HG03039 (cell line): ENCODE results near the gene CCDC158.
"Not testable (repeated sequence)": the region's sequence is repeated elsewhere in the genome, so short reads cannot be mapped to it uniquely, and the experiment has no call there.

Source experiments
- ATAC-seq: cut with Tn5 transposase; IDR thresholded peaks from one replicate; pipeline ENCODE4 v1.9.1; 2021; ENCODE audit warnings: mild to moderate bottlenecking, moderate library complexity; ENCODE audit not compliant: unreplicated experiment

The CCDC158 gene

GRCh38 chr4:76282941-76283689, 137.8 kb downstream of the CCDC158 start:
- ATAC-seq: no peak

GRCh38 chr4:76281594-76281993, 139.3 kb downstream of the CCDC158 start:
- not testable (repeated sequence) for ATAC-seq

- no peak for ATAC-seq
Measured at GRCh38 chr4:76280488-76281441, 140.2 kb downstream of the CCDC158 start.

- ATAC-seq: no peak
Measured at GRCh38 chr4:76279462-76279861, 141.5 kb downstream of the CCDC158 start.

- ATAC-seq: no peak
Measured at GRCh38 chr4:76278583-76278982, 142.4 kb downstream of the CCDC158 start.

GRCh38 chr4:76277667-76278066, 143.3 kb downstream of the CCDC158 start:
- no peak for ATAC-seq

- ATAC-seq: no peak
Measured at GRCh38 chr4:76276813-76277212, 144.1 kb downstream of the CCDC158 start.

GRCh38 chr4:76275486-76276124, 145.3 kb downstream of the CCDC158 start:
- no peak for ATAC-seq

- no peak for ATAC-seq
Measured at GRCh38 chr4:76272999-76273398, 147.9 kb downstream of the CCDC158 start.

GRCh38 chr4:76272582-76272981, 148.4 kb downstream of the CCDC158 start:
- no peak for ATAC-seq

- ATAC-seq: no peak
Measured at GRCh38 chr4:76272073-76272472, 148.9 kb downstream of the CCDC158 start.

- ATAC-seq: no peak
Measured at GRCh38 chr4:76271248-76271647, 149.7 kb downstream of the CCDC158 start.

GRCh38 chr4:76270244-76271175, 150.4 kb downstream of the CCDC158 start:
- ATAC-seq: no peak

GRCh38 chr4:76267811-76268210, 153.1 kb downstream of the CCDC158 start:
- ATAC-seq: no peak

- no peak for ATAC-seq
Measured at GRCh38 chr4:76266627-76267026, 154.3 kb downstream of the CCDC158 start.

GRCh38 chr4:76265631-76266218, 155.2 kb downstream of the CCDC158 start:
- ATAC-seq: no peak
